GM19324 (cell line): ENCODE measurements around the gene HSD17B1.

Source experiments
- ATAC-seq: cut with Tn5 transposase; IDR thresholded peaks from one replicate; pipeline ENCODE4 v1.9.1; 2021; ENCODE audit warnings: mild to moderate bottlenecking, moderate library complexity; ENCODE audit not compliant: unreplicated experiment, low FRiP score

HSD17B1 gene

DNA sequence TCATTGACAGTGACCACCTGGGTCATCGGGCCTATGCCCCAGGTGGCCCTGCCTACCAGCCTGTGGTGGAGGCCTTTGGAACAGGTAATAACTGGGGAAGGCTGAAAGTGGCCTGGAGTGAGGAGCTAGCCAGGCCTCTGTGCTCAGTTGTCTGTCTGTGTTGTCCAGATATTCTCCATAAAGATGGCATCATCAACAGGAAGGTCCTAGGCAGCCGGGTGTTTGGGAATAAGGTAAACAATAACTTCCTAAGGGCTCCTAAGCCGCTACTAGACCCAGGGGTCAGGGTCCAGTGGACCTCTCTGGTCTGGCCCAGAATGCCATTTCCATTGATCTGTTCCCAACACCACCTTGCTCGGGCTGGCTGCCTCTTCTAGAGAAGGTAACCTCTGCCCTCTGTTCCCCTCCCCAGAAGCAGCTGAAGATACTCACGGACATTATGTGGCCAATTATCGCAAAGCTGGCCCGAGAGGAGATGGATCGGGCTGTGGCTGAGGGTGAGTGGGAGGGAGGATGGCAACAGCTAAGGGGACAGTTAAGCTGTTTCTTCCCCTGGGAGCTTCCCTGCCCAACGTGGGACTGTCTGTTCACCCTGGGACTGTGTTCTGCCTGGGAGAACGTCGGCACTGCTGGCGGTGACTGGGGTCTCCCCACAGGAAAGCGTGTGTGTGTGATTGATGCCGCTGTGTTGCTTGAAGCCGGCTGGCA, 12.2 kb downstream of the HSD17B1 start:
- ATAC-seq, result no peak

DNA sequence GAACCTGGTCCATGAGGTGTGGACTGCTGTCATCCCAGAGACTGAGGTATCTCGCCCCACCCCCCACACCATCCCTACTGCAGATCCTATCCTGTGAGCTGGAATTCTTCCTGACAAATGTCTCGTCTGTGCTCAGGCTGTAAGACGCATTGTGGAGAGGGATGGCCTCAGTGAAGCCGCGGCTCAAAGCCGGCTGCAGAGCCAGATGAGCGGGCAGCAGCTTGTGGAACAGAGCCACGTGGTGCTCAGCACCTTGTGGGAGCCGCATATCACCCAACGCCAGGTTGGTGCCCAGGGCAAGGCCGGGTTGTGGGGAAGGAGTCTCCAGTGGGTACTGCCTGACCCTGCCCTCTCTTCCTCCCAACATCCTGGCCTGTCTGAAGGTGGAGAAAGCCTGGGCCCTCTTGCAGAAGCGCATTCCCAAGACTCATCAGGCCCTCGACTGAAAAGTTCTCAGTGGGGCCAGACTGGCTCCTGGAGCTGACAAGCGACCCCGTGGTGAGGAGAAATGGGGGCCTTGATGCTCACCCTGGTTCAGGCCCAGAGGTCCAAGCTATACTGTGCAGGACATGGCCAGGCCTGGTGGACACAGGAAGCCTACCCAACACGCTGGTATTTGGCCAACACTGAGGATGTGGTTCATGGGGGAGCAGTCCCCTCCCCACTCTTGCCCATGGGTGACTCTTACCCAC, 12.9 kb downstream of the HSD17B1 start:
- no peak for ATAC-seq

DNA sequence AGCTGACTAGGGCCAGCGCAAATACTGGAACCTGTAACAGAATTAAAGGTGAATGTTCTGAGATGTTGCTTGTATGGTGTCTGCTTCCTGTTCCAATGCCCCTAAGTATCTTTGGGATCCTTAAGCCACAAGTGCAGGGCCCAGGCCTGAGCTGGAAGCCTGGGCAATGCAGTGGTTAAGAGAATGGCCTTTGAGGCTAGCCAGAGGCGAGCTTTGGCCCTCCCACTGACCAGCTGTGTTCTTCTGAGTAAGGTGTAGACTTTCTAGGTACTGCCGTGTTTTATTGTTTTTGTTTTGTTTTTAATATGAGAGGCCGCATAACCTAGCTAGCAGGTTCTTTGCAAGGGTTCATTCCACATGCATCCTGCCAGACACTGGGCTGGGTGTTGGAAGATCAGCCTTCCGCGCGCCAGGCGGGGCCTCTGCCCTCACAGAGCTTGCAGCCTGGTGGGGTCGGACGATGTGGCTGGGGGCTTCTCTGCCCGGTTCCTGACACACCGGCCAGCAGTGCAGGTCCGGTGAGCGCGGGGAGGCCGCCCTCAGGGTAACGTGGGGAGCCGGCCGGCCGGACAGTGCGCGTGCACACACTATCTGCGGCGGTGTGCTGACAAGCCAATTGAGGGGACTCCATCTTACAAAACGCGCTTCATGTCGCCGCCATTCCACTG, 13.6 kb downstream of the HSD17B1 start:
- ATAC-seq, result no peak

GRCh38 chr17:42566883-42567573, 14.3 kb downstream of the HSD17B1 start, which contains the start of gene MLX:
MLX (plus strand) TSS chr17:42567100; CDS start chr17:42567125, 25 bp downstream.
- ATAC-seq, result peak; percentile 55

DNA sequence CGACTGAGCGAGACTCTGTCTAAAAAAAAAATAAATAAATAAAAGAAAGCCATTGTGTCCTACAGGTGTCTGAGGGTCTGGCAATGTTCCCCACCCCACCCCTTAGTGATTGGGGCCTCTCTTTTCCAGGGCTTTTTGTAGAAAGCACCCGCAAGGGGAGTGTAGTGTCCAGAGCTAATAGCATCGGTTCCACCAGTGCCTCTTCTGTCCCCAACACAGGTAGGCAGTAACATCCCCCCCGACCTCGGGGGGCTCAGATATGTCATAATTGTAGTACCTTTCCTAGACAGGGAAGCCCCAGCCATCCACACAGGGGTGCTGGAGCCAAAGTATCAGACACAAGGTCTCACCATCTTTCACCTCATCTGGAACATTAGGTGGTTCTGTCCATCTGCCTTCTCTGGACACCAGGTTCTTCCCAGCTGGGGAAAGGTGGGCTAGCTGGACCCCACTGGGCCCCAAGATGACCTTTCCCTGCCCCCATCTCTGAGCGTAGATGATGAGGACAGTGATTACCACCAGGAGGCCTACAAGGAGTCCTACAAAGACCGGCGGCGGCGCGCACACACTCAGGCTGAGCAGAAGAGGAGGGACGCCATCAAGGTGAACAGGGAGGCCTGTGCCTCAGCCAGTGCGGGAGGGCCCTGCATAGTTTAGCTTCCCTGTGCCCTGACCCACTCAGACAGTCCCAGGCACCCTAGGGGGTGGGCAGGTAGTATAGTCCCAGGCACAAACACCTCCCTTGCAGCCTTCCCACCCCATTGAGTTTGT, 15.8 kb downstream of the HSD17B1 start:
- ATAC-seq, result no peak

DNA sequence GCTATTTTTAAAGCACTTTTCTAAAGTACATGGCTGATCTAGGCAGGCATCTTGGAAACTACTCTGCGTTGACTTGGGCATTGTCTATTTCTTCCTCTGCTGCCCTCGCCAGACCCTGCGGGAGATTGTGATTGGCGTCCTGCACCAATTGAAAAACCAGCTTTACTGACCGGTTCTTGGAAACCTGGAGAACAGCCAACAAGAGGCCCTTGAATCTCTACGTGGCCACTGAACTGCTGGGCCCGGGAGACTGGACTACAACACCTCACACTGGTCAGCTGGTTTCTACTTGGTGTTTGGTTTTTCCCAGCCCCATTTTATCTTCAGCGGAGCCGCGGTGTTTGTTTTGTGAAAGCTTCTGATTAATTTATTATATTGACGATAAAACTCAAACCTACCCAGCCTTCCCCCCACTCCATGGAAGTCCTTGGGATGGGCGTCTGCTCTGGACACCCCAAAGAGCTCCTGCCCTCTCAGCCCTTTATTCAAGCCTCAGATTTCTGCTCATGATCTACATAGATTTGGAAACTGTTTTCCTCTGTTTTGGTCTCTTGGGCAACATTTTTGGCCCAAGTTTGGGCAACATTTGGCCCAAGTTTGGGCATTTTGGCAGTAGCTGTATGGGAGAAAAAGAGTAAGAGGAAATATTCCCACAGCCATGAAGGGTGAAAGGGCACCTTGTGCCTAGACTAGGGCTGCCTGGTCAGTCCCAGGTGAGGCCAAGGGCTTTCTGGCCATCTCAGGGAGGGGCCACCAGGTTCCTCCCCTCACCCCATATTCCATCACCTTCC, 18.9 kb downstream of the HSD17B1 start:
- no peak for ATAC-seq

- no peak for ATAC-seq
Observed at GRCh38 chr17:42573095-42573494, 20.4 kb downstream of the HSD17B1 start.

DNA sequence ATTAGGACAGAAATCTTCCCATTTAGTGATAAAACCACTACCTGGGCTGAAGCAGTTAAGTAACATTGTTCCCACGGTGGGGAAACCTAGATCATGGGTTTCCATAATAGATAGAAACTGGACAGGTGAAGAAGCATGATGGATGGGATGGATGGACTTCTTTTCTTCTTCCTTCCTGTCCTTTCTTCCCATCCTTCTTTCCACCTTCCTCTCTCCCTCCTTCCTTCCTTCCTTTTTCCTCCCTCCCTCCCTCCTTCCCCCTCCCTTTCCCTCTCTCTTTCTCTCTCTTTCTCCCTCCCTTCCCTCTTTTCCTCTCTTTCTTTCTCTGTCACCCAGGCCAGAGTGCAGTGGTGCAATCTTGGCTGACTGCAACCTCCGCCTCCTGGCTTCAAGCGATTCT, 21.7 kb downstream of the HSD17B1 start:
- ATAC-seq, result no peak

- no peak for ATAC-seq
Observed at GRCh38 chr17:42577140-42577531, 24.4 kb downstream of the HSD17B1 start.

GRCh38 chr17:42577532-42578281, 25.0 kb downstream of the HSD17B1 start, which contains the start of gene PSMC3IP:
PSMC3IP (minus strand) TSS chr17:42577729; CDS start chr17:42577686, 43 bp downstream.
- peak; percentile 71 for ATAC-seq

DNA sequence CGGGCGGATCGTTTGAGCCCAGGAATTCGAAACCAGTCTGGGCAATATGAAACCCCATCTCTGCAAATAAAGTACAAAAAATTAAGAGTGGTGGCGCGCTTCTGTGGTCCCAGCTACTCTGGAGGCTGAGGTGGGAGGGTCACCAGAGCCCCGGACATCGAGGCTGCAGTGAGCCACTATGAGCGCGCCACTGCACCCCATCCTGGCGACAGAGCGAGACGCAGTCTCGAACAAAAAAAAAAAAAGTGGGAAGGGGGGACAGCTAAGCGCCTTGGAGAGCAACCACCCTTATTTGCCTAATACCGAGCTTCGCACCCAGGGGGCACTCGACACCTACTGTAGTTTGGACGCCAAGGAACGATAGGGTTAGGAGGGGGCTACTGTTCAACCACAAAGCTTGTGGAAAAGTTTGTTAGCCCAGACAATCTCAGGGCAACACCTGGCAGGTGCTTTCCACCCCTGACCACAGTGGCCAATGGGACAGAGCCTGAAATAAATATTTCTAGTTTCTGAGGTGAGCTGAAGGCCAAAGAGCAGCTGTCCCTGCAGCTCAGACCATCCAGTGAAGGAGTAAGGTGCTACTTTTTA, 25.7 kb downstream of the HSD17B1 start:
- ATAC-seq, result peak; percentile 54

- ATAC-seq, result no peak
Observed at GRCh38 chr17:42579794-42580551, 27.2 kb downstream of the HSD17B1 start.

GRCh38 chr17:42581744-42582270, 29.1 kb downstream of the HSD17B1 start:
- ATAC-seq, result no peak

DNA sequence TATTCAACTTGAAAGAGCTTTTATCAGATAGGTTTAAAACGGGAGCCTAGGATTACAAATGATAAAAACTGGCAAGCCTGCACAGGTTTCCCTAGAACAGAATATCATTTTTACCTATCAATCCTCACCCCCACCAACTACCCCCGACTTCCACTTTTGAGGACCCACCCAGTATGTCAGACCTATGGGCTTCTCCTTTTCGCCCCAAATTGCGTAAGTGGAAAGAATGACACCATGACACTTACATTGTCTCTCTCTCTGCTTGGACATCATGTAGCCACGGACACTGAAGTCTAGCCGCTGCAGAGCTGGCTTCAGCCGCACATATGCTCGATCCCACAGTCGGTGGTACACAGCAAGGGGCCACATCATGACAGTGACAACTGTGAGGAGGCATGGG, 32.2 kb downstream of the HSD17B1 start:
- ATAC-seq, result no peak

- ATAC-seq, result no peak
Observed at GRCh38 chr17:42585353-42585752, 32.6 kb downstream of the HSD17B1 start.

DNA sequence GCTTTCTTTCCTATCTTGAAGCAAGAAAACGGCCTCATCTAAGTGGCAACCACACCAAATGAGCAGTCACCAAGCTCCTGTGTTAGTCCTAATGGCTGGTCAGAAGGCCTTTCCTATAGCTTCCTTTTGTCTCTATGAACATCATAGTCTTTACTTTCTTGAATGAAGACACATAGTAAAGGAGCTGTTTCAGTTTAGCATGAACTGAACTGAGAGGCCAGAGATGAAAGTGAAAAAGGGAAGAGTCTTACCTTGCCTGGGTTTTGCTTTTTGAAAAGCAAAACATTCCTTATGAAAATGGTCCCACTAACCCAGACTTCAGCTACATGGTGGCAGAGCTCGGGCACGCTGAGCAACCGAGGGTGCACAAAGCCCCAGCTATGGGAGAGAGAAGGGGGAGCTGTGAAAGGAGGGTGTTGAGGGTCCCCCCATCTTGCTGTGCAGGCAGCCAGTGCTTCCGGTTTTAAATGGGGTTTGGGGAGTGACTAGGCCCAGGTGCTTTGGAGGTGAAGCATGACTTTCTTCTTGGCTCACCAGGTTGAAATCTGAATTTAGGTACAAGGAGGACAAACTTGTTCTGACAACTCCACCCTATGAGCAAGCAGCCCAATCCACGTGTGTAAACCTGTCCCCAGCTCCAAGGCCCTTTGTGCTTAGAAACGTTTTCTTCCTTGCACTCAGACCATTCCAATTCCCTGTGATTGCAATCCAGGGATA, 33.9 kb downstream of the HSD17B1 start:
- ATAC-seq, result no peak

DNA sequence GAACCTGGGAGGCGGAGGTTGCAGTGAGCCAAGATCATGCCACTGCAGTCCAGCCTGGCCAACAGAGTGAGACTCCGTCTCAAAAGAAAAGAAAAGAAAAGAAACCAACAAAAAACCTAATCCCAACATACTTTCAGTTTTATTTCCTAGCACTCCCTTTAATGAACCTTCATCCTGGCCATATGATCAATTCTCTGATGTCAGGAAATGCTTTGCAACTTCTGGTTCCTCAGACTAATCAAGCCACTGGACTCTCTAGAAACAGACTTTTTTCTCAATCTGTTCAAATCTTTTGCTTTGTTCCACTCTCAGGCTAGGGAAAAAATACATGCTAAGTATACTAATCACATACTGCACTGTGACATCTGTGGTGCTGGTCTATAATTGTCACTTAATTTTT, 38.2 kb downstream of the HSD17B1 start:
- ATAC-seq, result no peak
